ENCODE data around the gene MDP1.

Gene MDP1

DNA sequence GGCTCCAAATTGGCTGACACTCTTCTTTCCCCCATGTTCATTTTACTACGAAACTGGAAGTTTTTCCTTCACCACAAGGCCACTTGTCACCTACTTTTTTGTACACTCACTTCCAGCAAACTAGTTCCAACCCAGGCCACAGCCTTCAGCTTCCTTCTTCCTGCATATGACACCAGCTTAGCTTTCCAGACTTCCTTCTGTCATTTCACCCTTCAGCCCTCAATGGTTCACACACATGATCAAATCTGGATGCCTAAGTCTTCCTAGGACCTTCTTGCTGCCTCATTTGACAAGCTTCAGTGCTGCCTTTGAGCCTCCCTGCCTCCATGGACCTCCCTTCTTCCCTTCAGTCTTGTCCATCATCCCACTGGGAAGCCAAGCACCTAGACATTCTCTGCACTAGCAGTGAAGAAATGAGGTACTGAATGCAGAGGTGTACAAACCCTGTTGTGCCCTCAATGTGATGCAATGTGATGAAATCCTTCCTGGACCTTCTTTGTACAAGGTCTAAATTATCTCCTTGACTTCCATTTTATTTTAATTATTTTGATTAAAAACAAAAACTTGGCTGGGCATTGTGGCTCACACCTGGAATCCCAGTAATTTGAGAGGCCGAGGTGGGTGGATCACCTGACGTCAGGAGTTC is 48.3 kb downstream of the MDP1 start:
- Histone ChIP-seq H3K4me1 (ENCODE audit: insufficient read depth, insufficient read length) (no peaks in the 10 kb centered on the region), H3K4me3 (ENCODE audit: insufficient read length, low read depth) (no peak overlapping the region)
- no peak for TF ChIP-seq ZNF274 (IDR thresholded peaks at IDR 0.05; ENCODE audit: low read depth, low read length)

DNA sequence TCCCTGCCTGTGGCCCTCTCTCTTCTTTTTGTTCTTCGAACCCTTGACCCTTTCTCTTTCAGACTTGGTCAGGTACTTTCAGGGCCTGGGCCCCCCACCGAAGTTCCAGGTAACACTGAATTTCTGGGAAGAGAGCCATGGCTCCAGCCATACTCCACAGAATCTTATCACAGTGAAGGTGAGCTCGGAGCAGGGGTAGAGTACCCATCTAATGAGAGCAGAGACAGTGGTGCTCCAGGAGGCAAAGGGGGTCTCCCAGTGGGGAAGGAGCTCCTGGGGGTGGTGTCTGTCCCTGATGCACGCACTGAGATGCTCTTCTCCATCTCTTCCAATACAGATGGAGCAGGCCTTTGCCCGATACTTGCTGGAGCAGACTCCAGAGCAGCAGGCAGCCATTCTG is 50.1 kb downstream of the MDP1 start:
- peaks cover 63% of the 10 kb centered on the region for H3K36me3 ChIP-seq (ENCODE audit: insufficient read depth, insufficient read length, low read length)
- no peak overlapping the region for H3K9ac ChIP-seq (ENCODE audit: insufficient read length, low read depth)
- TF ChIP-seq SUZ12 (IDR thresholded peaks at IDR 0.05; ENCODE audit: extremely low read depth, insufficient read depth, insufficient read length) (no peak), ZNF274 (IDR thresholded peaks at IDR 0.05; ENCODE audit: low read depth, low read length) (no peak), YY1 (IDR thresholded peaks at IDR 0.05; ENCODE audit: insufficient read depth, insufficient read length) (no peak)
- DNase-seq (ENCODE audit: low read depth, low spot score): no peak
- no peaks in the 10 kb centered on the region for H3K9me3 ChIP-seq (ENCODE audit: insufficient read depth, low read length)
- no peaks in the 10 kb centered on the region for H3K4me1 ChIP-seq (ENCODE audit: insufficient read depth, insufficient read length)
- H3K27me3 ChIP-seq (ENCODE audit: insufficient read depth, insufficient read length): no peaks in the 10 kb centered on the region
- no peak overlapping the region for H3K4me3 ChIP-seq (ENCODE audit: insufficient read length, low read depth)

More for the DNA sequence above, 48.3 kb downstream of the MDP1 start:
- DNase-seq (ENCODE audit: low read depth, low spot score): no peak
- Histone ChIP-seq H3K9ac (ENCODE audit: insufficient read length, low read depth) (no peak overlapping the region), H3K27me3 (ENCODE audit: insufficient read depth, insufficient read length) (no peaks in the 10 kb centered on the region), H3K9me3 (ENCODE audit: insufficient read depth, low read length) (no peaks in the 10 kb centered on the region), H3K36me3 (ENCODE audit: insufficient read depth, insufficient read length, low read length) (peaks cover 52% of the 10 kb centered on the region)

DNA sequence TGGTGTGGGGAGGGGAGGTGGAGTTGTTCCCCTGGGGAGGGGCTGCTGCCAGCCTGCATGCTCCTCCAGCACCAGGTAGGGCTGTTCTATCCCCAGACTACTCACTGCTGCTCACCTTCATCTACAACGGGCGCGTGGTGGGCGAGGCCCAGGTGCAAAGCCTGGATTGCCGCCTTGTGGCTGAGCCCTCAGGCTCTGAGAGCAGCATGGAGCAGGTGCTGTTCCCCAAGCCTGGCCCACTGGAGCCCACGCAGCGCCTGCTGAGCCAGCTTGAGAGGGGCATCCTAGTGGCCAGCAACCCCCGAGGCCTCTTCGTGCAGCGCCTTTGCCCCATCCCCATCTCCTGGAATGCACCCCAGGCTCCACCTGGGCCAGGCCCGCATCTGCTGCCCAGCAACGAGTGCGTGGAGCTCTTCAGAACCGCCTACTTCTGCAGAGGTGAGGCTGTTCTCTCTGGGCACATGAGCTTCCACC is 51.3 kb downstream of the MDP1 start:
- TF ChIP-seq ZNF274 (IDR thresholded peaks at IDR 0.05; ENCODE audit: low read depth, low read length): no peak
- TF ChIP-seq SUZ12 (IDR thresholded peaks at IDR 0.05; ENCODE audit: extremely low read depth, insufficient read depth, insufficient read length): no peak
- no peak for TF ChIP-seq YY1 (IDR thresholded peaks at IDR 0.05; ENCODE audit: insufficient read depth, insufficient read length)
- no peaks in the 10 kb centered on the region for H3K9me3 ChIP-seq (ENCODE audit: insufficient read depth, low read length)
- H3K4me3 ChIP-seq (ENCODE audit: insufficient read length, low read depth): no peak overlapping the region
- DNase-seq (ENCODE audit: low read depth, low spot score): no peak
- no peak overlapping the region for H3K9ac ChIP-seq (ENCODE audit: insufficient read length, low read depth)
- H3K4me1 ChIP-seq (ENCODE audit: insufficient read depth, insufficient read length): no peaks in the 10 kb centered on the region
- peaks cover 75% of the 10 kb centered on the region for H3K36me3 ChIP-seq (ENCODE audit: insufficient read depth, insufficient read length, low read length)
- H3K27me3 ChIP-seq (ENCODE audit: insufficient read depth, insufficient read length): no peaks in the 10 kb centered on the region

All from NT2/D1 (cell line).